Esophagus squamous epithelium (tissue), 4 donors: Measurements from ENCODE around the gene ZDHHC14.

Experiments
- POLR2A ChIP-seq, 4 donors: fragments of 450-650 bp; IDR thresholded peaks; one replicate each; pipeline ENCODE4 v1.6.1; 2017; ENCODE audit warnings: antibody characterized with exemption in 4 of 4, mild to moderate bottlenecking in 4 of 4, moderate library complexity in 3 of 4
- TF ChIP-seq, protein P1 (sequence below), 6 experiments: fragments of 450-650 bp in 4 of 6; fragments of 200-600 bp in 2 of 6; sonication (generic) in 2 of 6; IDR thresholded peaks; one replicate each; pipeline ENCODE4 v1.5.1; 2016 to 2019; ENCODE audit warnings: antibody characterized with exemption in 6 of 6, mild to moderate bottlenecking in 4 of 6, moderate library complexity in 4 of 6

DNA sequence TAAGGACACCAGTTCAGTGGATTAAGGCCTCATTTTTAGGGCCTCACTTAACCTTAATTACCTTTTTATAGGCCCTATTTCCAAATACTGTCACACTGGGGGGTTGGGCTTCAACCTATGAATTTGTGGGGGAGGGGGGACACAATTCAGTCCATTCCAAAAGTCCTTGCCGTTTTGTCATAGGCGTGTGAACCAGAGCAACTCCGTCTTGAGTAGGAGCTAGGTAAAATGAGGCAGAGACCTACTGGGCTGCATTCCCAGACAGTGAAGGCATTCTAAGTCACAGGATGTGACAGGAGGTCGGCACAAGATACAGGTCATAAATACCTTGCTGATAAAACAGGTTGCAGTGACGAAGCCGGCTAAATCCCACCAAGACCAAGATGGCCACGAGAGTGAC, 328.6 kb downstream of the ZDHHC14 start:
- TF ChIP-seq, protein P1, sequence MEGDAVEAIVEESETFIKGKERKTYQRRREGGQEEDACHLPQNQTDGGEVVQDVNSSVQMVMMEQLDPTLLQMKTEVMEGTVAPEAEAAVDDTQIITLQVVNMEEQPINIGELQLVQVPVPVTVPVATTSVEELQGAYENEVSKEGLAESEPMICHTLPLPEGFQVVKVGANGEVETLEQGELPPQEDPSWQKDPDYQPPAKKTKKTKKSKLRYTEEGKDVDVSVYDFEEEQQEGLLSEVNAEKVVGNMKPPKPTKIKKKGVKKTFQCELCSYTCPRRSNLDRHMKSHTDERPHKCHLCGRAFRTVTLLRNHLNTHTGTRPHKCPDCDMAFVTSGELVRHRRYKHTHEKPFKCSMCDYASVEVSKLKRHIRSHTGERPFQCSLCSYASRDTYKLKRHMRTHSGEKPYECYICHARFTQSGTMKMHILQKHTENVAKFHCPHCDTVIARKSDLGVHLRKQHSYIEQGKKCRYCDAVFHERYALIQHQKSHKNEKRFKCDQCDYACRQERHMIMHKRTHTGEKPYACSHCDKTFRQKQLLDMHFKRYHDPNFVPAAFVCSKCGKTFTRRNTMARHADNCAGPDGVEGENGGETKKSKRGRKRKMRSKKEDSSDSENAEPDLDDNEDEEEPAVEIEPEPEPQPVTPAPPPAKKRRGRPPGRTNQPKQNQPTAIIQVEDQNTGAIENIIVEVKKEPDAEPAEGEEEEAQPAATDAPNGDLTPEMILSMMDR (IDR thresholded peaks at IDR 0.05): no peak
- TF ChIP-seq POLR2A (IDR thresholded peaks at IDR 0.05): no peak
